ENCODE data around the gene ADGRB3. TPM values are rescaled to one million over a fixed set of nuclear protein-coding genes. Genes with fewer than 3 reads are reported as not detected.

The ADGRB3 gene

Small RNA genes within 50 kb of the gene (small RNA-seq; reads per million reads assigned to genes)
- not detected for gene AL606923.1 (ENCODE audit: insufficient read depth)
